Activated CD8-positive, alpha-beta T cell treated with anti-CD3 and anti-CD28 coated beads for 36 hours (primary cell): Measurements from ENCODE around the gene CHST15. TPM values are rescaled to one million over a fixed set of nuclear protein-coding genes. Genes with fewer than 3 reads are reported as not detected.

ENCODE experiments used
- ATAC-seq: fragments of 200-7000 bp; cut with Tn5 transposase; one replicate; pipeline ENCODE4 v1.10.0; 2021; ENCODE audit warnings: mild to moderate bottlenecking, moderate library complexity
- CTCF ChIA-PET: fragments of 350-600 bp; sonication (Branson Sonifier 250); formaldehyde crosslinking; loops from one replicate; lab custom pipeline; 2021; ENCODE audit warnings: antibody characterized with exemption; lab: Charles Lee
- POLR2A ChIA-PET: fragments of 350-600 bp; sonication (Branson Sonifier 250); formaldehyde crosslinking; loops from one replicate; lab custom pipeline; 2021; ENCODE audit warnings: antibody characterized with exemption; lab: Charles Lee
- DNase-seq: peaks from one replicate; pipeline ENCODE4 v3.0.0-alpha.2; 2020
- H3K27ac Mint-ChIP-seq: one replicate; pipeline ENCODE4 v1.8.0; 2021; ENCODE audit warnings: mild to moderate bottlenecking, mixed read lengths
- H3K27me3 Mint-ChIP-seq: one replicate; pipeline ENCODE4 v1.8.0; 2021; ENCODE audit warnings: mixed read lengths
- H3K36me3 Mint-ChIP-seq: one replicate; pipeline ENCODE4 v1.8.0; 2021; ENCODE audit warnings: low read depth, mixed read lengths
- H3K4me1 Mint-ChIP-seq: one replicate; pipeline ENCODE4 v1.8.0; 2021; ENCODE audit warnings: low read depth, mixed read lengths
- H3K4me3 Mint-ChIP-seq: one replicate; pipeline ENCODE4 v1.8.0; 2021; ENCODE audit warnings: mild to moderate bottlenecking, moderate library complexity, mixed read lengths
- H3K9me3 Mint-ChIP-seq: one replicate; pipeline ENCODE4 v1.8.0; 2021; ENCODE audit warnings: mixed read lengths
- intact Hi-C: fragments of 100-400 bp; cut with micrococcal nuclease; formaldehyde crosslinking; loops from one replicate; pipeline ENCODE4 v1.10.0; 2022
- total RNA-seq, 2 experiments: library from RNA; stranded (reverse); gene quantifications; one replicate each; pipeline ENCODE4 v1.2.3, GENCODE V29; 2021
- TF ChIP-seq, protein P1 (sequence below): fragments of 200-600 bp; IDR thresholded peaks from one replicate; pipeline ENCODE4 v1.8.0; 2022; ENCODE audit warnings: antibody characterized with exemption, mild to moderate bottlenecking

The CHST15 gene
- total RNA-seq, 2 experiments from 2014 or later = 0.36 to 0.81 TPM

DNA sequence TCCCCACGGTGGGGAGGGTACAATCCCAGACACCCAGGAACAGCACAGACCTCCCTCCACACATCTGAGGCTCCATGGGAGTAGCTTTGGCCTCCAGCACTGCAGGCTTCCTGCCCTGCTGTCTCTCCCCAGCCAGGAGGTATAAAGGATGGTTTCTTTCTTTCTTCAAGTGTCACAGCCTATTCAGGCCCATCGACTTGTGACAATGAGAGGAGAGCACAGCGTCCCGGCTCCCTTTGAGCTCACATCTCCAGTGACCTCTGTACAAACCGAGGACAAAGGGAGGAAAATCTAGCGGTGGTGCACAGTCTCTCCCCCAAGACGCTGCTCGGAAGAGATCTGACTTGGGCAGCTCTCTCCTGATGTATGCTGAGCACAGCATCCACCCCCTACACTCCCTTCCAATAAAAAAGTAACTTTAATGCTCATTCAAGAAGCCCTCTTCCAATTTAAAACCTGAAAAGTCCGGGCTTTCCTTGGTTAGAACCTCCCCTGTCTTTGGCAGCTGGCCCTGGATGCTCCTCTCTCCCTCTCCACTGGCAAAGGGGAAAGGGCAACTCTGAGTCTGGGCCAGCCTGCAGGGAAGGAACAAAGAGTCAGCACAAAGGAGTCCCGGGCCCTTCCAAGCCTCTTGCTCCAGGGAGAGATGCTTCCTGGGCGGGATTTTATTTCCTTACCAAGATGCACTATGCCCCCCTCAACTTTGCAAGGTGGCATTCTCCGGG, 18.0 kb downstream of the CHST15 start:
- Mint-ChIP-seq H3K9me3 (peaks cover 3% of the 10 kb centered on the region), H3K4me1 (peaks cover 15% of the 10 kb centered on the region), H3K27ac (no peak overlapping the region), H3K27me3 (no peaks in the 10 kb centered on the region), H3K4me3 (no peak overlapping the region), H3K36me3 (no peaks in the 10 kb centered on the region)
- no peak for ATAC-seq
- TF ChIP-seq, protein P1, sequence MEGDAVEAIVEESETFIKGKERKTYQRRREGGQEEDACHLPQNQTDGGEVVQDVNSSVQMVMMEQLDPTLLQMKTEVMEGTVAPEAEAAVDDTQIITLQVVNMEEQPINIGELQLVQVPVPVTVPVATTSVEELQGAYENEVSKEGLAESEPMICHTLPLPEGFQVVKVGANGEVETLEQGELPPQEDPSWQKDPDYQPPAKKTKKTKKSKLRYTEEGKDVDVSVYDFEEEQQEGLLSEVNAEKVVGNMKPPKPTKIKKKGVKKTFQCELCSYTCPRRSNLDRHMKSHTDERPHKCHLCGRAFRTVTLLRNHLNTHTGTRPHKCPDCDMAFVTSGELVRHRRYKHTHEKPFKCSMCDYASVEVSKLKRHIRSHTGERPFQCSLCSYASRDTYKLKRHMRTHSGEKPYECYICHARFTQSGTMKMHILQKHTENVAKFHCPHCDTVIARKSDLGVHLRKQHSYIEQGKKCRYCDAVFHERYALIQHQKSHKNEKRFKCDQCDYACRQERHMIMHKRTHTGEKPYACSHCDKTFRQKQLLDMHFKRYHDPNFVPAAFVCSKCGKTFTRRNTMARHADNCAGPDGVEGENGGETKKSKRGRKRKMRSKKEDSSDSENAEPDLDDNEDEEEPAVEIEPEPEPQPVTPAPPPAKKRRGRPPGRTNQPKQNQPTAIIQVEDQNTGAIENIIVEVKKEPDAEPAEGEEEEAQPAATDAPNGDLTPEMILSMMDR = no peak
- no peak for DNase-seq
- ChIA-PET POLR2A (no interaction called here), CTCF (interaction anchor here (0.8 to 1.2 kb wide), 2 partner anchors 8 to 79 kb away, joined by 3 read pairs; no protein-coding TSS in a partner anchor)
- intact Hi-C loops = no loop called here

DNA sequence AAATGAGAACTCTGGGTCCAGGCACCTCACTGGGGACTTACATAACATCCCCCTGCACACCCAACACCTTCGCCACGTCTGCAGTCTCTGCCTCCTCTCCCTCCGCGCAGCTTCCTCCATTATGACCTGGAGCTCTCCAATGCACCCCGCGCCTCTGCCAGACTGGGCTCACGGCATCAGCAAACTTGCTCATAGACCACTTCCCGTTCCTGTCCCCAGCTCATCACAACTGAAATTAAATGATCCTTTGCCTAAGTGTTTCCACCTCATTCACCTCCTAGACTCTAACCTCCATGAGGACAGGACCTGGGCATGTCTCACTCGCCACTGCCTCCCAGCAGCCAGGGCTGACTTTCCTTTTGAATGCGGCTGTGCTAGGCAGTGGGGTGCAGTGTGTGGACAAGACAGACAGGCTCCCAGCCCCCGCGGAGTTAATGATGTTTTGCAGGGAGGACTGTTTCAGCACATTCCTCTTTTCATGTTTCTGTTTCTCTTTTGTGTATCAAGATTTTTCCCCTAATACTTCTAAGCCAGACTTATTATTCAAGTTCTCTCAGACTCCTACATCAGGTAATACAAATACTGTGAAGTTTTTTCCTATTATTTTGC, 18.8 kb downstream of the CHST15 start:
- CTCF ChIA-PET = interaction anchor here (0.8 to 1.2 kb wide), 2 partner anchors 9 to 78 kb away, joined by 3 read pairs; no protein-coding TSS in a partner anchor
- DNase-seq (peak; percentile 69), ATAC-seq (peak; percentile 84)
- TF ChIP-seq, protein P1 = no peak
- H3K4me1 Mint-ChIP-seq = peaks cover 15% of the 10 kb centered on the region
- H3K4me3 Mint-ChIP-seq = no peak overlapping the region
- POLR2A ChIA-PET = no interaction called here
- peaks cover 3% of the 10 kb centered on the region for H3K9me3 Mint-ChIP-seq
- H3K36me3 Mint-ChIP-seq = no peaks in the 10 kb centered on the region
- intact Hi-C loops = no loop called here
- no peaks in the 10 kb centered on the region for H3K27me3 Mint-ChIP-seq
- no peak overlapping the region for H3K27ac Mint-ChIP-seq

DNA sequence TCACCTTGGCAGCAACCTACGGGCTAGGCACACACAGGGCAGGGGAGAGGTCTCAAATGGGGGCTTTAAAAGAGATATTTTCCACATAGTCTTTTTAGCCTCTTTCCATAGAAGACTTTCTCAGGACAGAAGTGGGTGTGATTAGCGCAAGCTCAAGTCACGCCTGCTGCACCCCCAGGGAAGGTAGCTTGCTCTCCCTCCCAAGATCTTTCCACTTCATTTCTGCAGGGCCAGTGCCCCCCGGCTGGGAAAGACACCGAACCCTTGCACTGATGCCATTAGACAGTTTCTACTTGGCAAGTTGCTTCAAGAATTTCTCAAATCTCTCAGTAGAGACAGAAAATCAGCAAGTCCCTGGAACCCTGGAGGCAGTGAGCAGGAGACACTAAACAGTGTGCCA, 19.4 kb downstream of the CHST15 start:
- no peak overlapping the region for H3K4me3 Mint-ChIP-seq
- peaks cover 3% of the 10 kb centered on the region for H3K9me3 Mint-ChIP-seq
- H3K36me3 Mint-ChIP-seq = no peaks in the 10 kb centered on the region
- TF ChIP-seq, protein P1 = no peak
- no peak for ATAC-seq
- peaks cover 18% of the 10 kb centered on the region for H3K4me1 Mint-ChIP-seq
- H3K27ac Mint-ChIP-seq = no peak overlapping the region
- intact Hi-C loops = no loop called here
- no peaks in the 10 kb centered on the region for H3K27me3 Mint-ChIP-seq
- DNase-seq = no peak
- POLR2A ChIA-PET = interaction anchor here (1.2 kb wide), 1 partner anchor 31 kb away, joined by 4 read pairs; no protein-coding TSS in a partner anchor
- CTCF ChIA-PET = interaction anchor here (1.4 kb wide), 1 partner anchor 10 kb away, joined by 3 read pairs; no protein-coding TSS in a partner anchor

DNA sequence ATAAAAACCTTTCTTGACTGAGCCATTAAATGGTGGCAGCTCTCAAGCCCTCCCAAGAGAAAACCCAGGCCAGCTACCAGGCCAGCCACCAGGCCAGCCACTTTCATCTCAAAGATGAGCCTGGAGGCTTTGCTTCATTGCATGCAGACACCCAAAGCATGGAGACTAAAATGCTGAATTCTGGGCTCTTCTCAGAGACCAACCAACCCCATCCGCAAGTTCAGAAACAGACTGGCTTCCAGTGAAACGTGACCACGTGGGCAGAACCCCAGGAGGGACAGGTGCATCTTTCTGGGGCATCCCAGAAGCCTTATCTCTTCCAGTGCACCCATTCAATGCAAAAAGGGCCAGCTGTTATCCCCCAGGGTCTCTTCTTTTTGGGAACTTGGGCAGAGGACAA, 20.9 kb downstream of the CHST15 start:
- intact Hi-C loops = no loop called here
- Mint-ChIP-seq H3K27ac (no peak overlapping the region), H3K9me3 (peaks cover 3% of the 10 kb centered on the region), H3K27me3 (no peaks in the 10 kb centered on the region), H3K36me3 (no peaks in the 10 kb centered on the region), H3K4me3 (no peak overlapping the region), H3K4me1 (peaks cover 18% of the 10 kb centered on the region)
- TF ChIP-seq, protein P1 = no peak
- DNase-seq (no peak), ATAC-seq (no peak)
- CTCF ChIA-PET = interaction anchor here (1.4 kb wide), 1 partner anchor 11 kb away, joined by 3 read pairs; no protein-coding TSS in a partner anchor
- POLR2A ChIA-PET = no interaction called here

DNA sequence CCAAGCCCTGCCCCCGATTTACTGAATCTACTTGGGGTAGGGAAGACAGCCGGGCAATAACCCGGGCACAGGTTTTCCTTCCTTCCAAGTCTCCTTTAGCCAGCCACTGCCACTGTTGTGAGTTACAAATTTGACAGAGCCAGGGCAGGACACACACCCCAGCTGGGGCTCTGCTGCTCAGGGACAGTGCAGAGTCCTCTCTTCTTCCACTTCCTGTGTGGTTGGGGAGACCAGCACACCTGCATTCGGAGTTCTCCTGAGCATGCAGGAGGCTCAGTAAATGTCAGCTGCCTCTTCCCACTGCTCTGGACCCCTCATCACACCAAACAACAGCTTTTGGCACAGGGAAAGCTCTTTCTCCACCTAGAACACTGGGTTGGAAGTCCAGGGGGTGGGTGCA, 21.3 kb downstream of the CHST15 start:
- ATAC-seq (no peak), DNase-seq (no peak)
- ChIA-PET POLR2A (no interaction called here), CTCF (no interaction called here)
- Mint-ChIP-seq H3K4me1 (peaks cover 18% of the 10 kb centered on the region), H3K4me3 (no peak overlapping the region), H3K27me3 (no peaks in the 10 kb centered on the region), H3K9me3 (peaks cover 3% of the 10 kb centered on the region), H3K27ac (no peak overlapping the region), H3K36me3 (no peaks in the 10 kb centered on the region)
- intact Hi-C loops = no loop called here
- TF ChIP-seq, protein P1 = no peak
